HG03045 (cell line): ENCODE measurements around the gene MYO16.

Source experiments
- ATAC-seq: cut with Tn5 transposase; IDR thresholded peaks from one replicate; pipeline ENCODE4 v1.9.1; 2021; ENCODE audit warnings: mild to moderate bottlenecking, moderate library complexity; ENCODE audit not compliant: unreplicated experiment

Gene MYO16

GRCh38 chr13:108629181-108629752 is at the start of gene MYO16:
TSS of gene MYO16 (plus strand) at chr13:108629611. CDS start at chr13:108629845, 234 bp downstream.
- ATAC-seq, result no peak

- ATAC-seq, result no peak
Observed at GRCh38 chr13:108586826-108587225, 42.6 kb upstream of the MYO16 start.

GRCh38 chr13:108588516-108588915 is 40.9 kb upstream of the MYO16 start:
- ATAC-seq, result no peak

GRCh38 chr13:108594153-108594552 is 35.3 kb upstream of the MYO16 start:
- no peak for ATAC-seq

GRCh38 chr13:108595436-108596274 is 33.8 kb upstream of the MYO16 start:
- no peak for ATAC-seq

GRCh38 chr13:108597943-108598342 is 31.5 kb upstream of the MYO16 start:
- no peak for ATAC-seq

- no peak for ATAC-seq
Observed at GRCh38 chr13:108606424-108606823, 23.0 kb upstream of the MYO16 start.

GRCh38 chr13:108609353-108609752 is 20.1 kb upstream of the MYO16 start:
- ATAC-seq, result no peak

- no peak for ATAC-seq
Observed at GRCh38 chr13:108610507-108610906, 18.9 kb upstream of the MYO16 start.

- ATAC-seq, result no peak
Observed at GRCh38 chr13:108615241-108615640, 14.2 kb upstream of the MYO16 start.

- no peak for ATAC-seq
Observed at GRCh38 chr13:108618233-108618632, 11.2 kb upstream of the MYO16 start.

GRCh38 chr13:108621462-108621861 is 7.9 kb upstream of the MYO16 start:
- no peak for ATAC-seq

GRCh38 chr13:108624108-108624507 is 5.3 kb upstream of the MYO16 start:
- ATAC-seq, result no peak

- ATAC-seq, result no peak
Observed at GRCh38 chr13:108624979-108625378, 4.4 kb upstream of the MYO16 start.

GRCh38 chr13:108629988-108630387 is 577 bp downstream of the MYO16 start:
- no peak for ATAC-seq

- ATAC-seq, result no peak
Observed at GRCh38 chr13:108632649-108633167, 3.3 kb downstream of the MYO16 start.

GRCh38 chr13:108638901-108639300 is 9.5 kb downstream of the MYO16 start:
- no peak for ATAC-seq

- no peak for ATAC-seq
Observed at GRCh38 chr13:108643646-108644353, 14.4 kb downstream of the MYO16 start.

GRCh38 chr13:108645376-108645775 is 16.0 kb downstream of the MYO16 start:
- ATAC-seq, result no peak

- ATAC-seq, result no peak
Observed at GRCh38 chr13:108650271-108650670, 20.9 kb downstream of the MYO16 start.

GRCh38 chr13:108656742-108657141 is 27.3 kb downstream of the MYO16 start:
- ATAC-seq, result no peak

- no peak for ATAC-seq
Observed at GRCh38 chr13:108657519-108657918, 28.1 kb downstream of the MYO16 start.
